HG02938 (cell line): ENCODE measurements around the gene TFCP2.

Experiments
- ATAC-seq: cut with Tn5 transposase; IDR thresholded peaks from one replicate; pipeline ENCODE4 v1.9.1; 2021; ENCODE audit warnings: mild to moderate bottlenecking, moderate library complexity; ENCODE audit not compliant: unreplicated experiment

Gene TFCP2

GRCh38 chr12:51197736-51198567, 25.0 kb upstream of the TFCP2 start:
- no peak for ATAC-seq

GRCh38 chr12:51196547-51196946, 23.6 kb upstream of the TFCP2 start:
- no peak for ATAC-seq

- no peak for ATAC-seq
Measured at GRCh38 chr12:51195841-51196240, 22.9 kb upstream of the TFCP2 start.

GRCh38 chr12:51192284-51192671, 19.3 kb upstream of the TFCP2 start:
- ATAC-seq = no peak

GRCh38 chr12:51191516-51192283, 18.8 kb upstream of the TFCP2 start:
- ATAC-seq = no peak

- no peak for ATAC-seq
Measured at GRCh38 chr12:51190820-51191219, 17.9 kb upstream of the TFCP2 start.

- no peak for ATAC-seq
Measured at GRCh38 chr12:51189790-51190355, 16.9 kb upstream of the TFCP2 start.

GRCh38 chr12:51188359-51189051, 15.6 kb upstream of the TFCP2 start:
- no peak for ATAC-seq

GRCh38 chr12:51187370-51187987, 14.5 kb upstream of the TFCP2 start:
- ATAC-seq = no peak

GRCh38 chr12:51186465-51187085, 13.6 kb upstream of the TFCP2 start:
- ATAC-seq = no peak

- ATAC-seq = no peak
Measured at GRCh38 chr12:51185171-51185717, 12.3 kb upstream of the TFCP2 start.

GRCh38 chr12:51183816-51184215, 10.9 kb upstream of the TFCP2 start:
- no peak for ATAC-seq

GRCh38 chr12:51183349-51183748, 10.4 kb upstream of the TFCP2 start:
- no peak for ATAC-seq

GRCh38 chr12:51181558-51181957, 8.6 kb upstream of the TFCP2 start:
- ATAC-seq = no peak

GRCh38 chr12:51177897-51178296, 5.0 kb upstream of the TFCP2 start:
- no peak for ATAC-seq

GRCh38 chr12:51174501-51174900, 1.6 kb upstream of the TFCP2 start:
- no peak for ATAC-seq

GRCh38 chr12:51171884-51172514, 936 bp downstream of the TFCP2 start:
- no peak for ATAC-seq

GRCh38 chr12:51163795-51164194, 9.1 kb downstream of the TFCP2 start:
- no peak for ATAC-seq

GRCh38 chr12:51162217-51162616, 10.7 kb downstream of the TFCP2 start:
- no peak for ATAC-seq
